ENCODE results near the gene LENEP.

Gene LENEP

DNA sequence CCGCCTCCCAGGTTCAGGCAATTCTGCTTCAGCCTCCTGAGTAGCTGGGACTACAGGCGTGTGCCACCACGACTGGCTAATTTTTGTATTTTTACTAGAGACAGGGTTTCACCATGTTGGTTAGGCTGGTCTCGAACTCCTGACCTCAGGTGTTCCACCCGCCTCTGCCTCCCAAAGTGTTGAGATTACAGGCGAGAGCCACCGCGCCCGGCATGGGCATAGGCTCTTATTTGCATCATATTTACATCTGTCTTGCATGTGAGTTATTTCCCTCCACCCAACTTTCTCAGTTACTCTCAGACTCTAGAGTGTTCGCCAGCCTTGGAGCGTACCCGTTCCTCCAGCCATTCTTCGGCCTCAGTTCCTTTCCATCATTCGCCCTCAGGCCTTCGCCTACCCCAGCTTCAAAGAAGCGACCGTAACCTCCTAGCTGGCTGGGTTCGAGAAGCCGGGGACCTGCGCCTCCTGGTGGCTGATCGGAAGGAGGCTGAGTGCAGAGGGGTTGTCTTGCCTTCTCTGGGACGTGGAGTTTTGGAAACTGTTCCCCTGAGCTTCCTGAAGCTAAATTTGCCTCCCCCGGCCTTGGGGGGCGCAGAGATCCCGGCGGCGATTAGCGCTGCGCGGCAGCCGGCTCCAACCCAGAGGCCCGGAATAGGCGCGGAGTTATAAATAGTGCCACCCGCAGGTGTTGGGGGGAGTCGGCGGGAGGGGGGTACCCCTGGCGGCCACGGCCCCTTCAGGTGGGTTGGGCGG is 5.6 kb downstream of the LENEP start:
- peak; percentile 79 for DNase-seq (ENCODE audit: low spot score)

- no peak for DNase-seq (ENCODE audit: low spot score)
Measured at GRCh38 chr1:154999571-155000410, 6.4 kb downstream of the LENEP start.

- no peak for DNase-seq (ENCODE audit: low spot score)
Measured at GRCh38 chr1:155000411-155000725, 7.0 kb downstream of the LENEP start.

- DNase-seq (ENCODE audit: low spot score), result peak; percentile 83
Measured at GRCh38 chr1:155000726-155001424, 7.5 kb downstream of the LENEP start.

GRCh38 chr1:155001425-155001674 is 8.0 kb downstream of the LENEP start:
- no peak for DNase-seq (ENCODE audit: low spot score)

- DNase-seq (ENCODE audit: low spot score), result peak; percentile 98
Measured at GRCh38 chr1:155001675-155002463, 8.5 kb downstream of the LENEP start.

GRCh38 chr1:155002464-155003226 is 9.3 kb downstream of the LENEP start, which contains the start of gene ZBTB7B:
Gene ZBTB7B, plus strand, starts transcription at chr1:155002802. Its CDS starts 11,859 bp downstream, at chr1:155014661.
- DNase-seq (ENCODE audit: low spot score), result peak; percentile 65

GRCh38 chr1:155003227-155003765 is 9.9 kb downstream of the LENEP start:
- no peak for DNase-seq (ENCODE audit: low spot score)

- DNase-seq (ENCODE audit: low spot score), result peak; percentile 49
Measured at GRCh38 chr1:155003766-155004351, 10.5 kb downstream of the LENEP start.

DNA sequence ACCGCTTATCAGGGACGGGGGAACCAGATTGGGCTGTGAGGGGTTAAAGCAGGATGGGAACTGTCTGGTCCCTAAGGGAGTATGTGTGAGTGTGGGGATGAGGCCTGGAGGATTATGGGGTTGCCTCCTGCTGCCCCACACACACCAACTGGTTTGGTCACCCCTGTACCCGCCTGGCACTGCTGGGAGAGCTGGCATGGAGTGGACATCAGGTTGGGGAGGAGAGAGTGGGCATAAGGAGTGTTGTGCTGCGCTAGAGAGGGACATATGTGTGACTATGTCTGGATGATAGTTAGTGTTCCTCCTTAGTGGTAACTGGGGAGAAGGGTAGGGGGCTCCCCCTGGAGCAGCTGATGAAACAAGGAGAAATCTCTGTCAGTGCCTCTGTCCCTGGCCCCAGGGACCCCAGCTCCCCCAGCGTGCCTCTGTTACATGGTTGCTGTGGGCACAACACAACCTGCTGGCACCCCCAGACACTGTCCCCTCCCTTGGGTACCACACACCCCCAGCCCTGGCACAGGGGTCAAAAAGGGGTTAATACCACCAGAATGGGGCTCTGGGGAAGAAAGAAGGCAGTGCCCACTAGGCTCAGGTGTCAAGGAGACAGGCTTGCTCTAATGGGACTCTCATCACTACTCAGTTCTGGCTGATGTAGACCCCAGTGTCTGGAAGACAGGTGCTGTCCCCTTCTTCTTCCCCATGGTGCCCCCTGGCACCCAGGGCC is 11.1 kb downstream of the LENEP start:
- no peak for DNase-seq (ENCODE audit: low spot score)

GRCh38 chr1:155005076-155006011 is 12.0 kb downstream of the LENEP start:
- DNase-seq (ENCODE audit: low spot score), result peak; percentile 43

- no peak for DNase-seq (ENCODE audit: low spot score)
Measured at GRCh38 chr1:155006601-155007101, 13.3 kb downstream of the LENEP start.

GRCh38 chr1:155007251-155007828 is 14.0 kb downstream of the LENEP start:
- no peak for DNase-seq (ENCODE audit: low spot score)

DNA sequence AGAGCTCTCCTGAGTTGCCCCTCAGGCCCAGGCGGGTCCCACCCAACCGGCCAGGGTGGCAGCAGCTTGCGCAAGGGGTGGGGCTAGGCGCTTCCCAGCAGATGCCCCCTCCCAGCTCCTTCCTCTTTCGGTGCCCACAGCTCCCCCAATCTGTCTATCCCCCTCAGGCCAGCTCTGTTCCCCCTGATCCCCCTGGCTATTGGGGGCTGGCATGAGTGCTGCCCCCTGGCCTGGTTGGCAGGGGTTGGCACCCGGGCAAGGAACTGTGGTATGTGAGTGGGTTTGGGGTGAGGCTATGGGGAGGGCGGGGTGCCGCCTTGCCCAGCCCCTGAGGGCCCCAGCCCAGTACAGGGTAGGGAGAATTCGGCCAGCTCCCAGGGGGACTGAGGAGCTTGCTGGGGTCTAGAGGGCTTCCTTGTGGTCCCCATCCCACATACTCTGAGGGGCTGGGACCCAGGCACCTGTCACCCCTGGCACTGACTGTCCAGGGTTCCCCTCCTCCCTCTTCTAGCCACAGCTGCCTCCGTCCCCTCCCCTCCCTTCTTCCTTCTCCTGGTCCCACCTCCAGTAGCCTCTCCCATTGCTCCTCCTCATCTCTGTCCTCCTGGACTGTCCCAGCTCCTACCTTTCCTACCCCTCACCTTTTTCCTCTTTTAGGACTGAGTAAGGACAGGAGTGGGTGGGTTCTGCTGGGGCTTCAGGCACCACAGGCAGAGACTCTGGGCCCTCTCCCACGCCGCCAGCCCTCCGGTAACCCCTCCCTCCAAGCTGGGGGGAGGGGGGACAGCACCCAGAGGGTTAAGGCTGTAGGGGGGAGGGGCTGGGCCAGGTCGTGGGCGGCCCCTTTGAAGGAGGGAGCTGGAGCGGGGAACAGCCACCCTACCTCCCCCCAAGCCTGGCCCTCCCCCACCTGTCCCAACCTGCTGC is 14.9 kb downstream of the LENEP start:
- DNase-seq (ENCODE audit: low spot score), result no peak

DNA sequence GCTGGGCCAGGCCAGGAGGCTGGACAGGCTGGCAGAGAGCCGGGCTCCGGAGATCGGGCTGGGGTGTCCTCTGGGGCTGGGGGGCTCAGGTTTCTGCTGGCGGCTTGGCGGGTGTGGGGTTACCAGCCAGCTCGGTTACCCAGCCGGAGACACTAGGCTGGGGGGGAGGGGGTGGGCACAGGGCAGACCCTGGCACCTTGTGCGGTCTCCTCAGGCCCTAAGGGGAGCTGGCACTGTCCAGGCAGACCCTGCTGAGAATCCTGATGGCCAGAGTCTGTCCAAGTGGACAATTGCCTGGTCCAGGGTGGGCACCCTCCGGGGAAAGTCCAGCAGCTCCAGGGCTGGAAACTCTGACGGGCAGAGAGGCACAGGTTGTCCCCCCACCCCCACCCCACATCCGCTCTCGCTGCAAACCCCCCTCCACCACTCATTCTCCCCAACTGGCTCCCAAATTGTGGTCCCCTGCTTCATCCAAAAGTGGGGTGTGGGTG is 15.9 kb downstream of the LENEP start:
- DNase-seq (ENCODE audit: low spot score), result no peak

DNA sequence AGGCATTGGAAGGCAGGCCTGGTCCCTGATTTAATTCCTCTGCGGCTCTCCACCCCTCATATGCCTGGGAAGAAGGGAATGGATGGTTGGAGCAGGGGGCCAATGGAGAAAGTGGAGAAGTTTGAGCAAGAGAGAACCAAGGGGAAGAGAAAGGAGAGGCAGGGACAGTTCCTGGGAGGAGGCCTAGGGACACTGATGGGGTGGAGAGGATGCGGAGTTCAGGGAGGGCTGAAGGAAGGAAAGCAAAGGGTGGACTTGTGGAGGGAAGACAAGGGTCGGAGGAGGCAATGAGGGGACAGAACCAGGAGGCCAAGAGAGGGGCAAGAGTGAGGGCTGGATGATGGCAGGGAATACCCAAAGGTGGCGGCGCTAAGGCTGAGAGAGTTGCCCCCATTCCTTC is 16.4 kb downstream of the LENEP start:
- DNase-seq (ENCODE audit: low spot score), result no peak
